Stimulated activated CD4-positive, alpha-beta T cell treated with anti-CD3 and anti-CD28 coated beads, Interleukin-12 subunit alpha, Interleukin-12 subunit beta, amount 100 ng/mL, for 48 hours (primary cell): Measurements from ENCODE around the gene SVEP1.

Experiments
- DNase-seq, 3 donors: peaks; one replicate each; pipeline ENCODE4 v3.0.0-alpha.2; 2020; ENCODE audit warnings: low read depth in 2 of 3, low spot score in 1 of 3

The SVEP1 gene

GRCh38 chr9:110528645-110529044 is 50.9 kb downstream of the SVEP1 start:
- DNase-seq: no peak

- no peak for DNase-seq
Observed at GRCh38 chr9:110526426-110526825, 53.1 kb downstream of the SVEP1 start.

GRCh38 chr9:110521206-110521605 is 58.3 kb downstream of the SVEP1 start:
- DNase-seq: no peak

- no peak for DNase-seq
Observed at GRCh38 chr9:110520120-110520701, 59.3 kb downstream of the SVEP1 start.

GRCh38 chr9:110517483-110517882 is 62.1 kb downstream of the SVEP1 start:
- no peak for DNase-seq

GRCh38 chr9:110514897-110515296 is 64.6 kb downstream of the SVEP1 start:
- DNase-seq: no peak

GRCh38 chr9:110512817-110513216 is 66.7 kb downstream of the SVEP1 start:
- no peak for DNase-seq

- DNase-seq: no peak
Observed at GRCh38 chr9:110509792-110510191, 69.7 kb downstream of the SVEP1 start.

- no peak for DNase-seq
Observed at GRCh38 chr9:110502842-110503241, 76.7 kb downstream of the SVEP1 start.

GRCh38 chr9:110499608-110500007 is 79.9 kb downstream of the SVEP1 start:
- DNase-seq: no peak

- DNase-seq: no peak
Observed at GRCh38 chr9:110487196-110487595, 92.3 kb downstream of the SVEP1 start.

- no peak for DNase-seq
Observed at GRCh38 chr9:110486218-110486617, 93.3 kb downstream of the SVEP1 start.

- no peak for DNase-seq
Observed at GRCh38 chr9:110479481-110479880, 100.1 kb downstream of the SVEP1 start.

- no peak for DNase-seq
Observed at GRCh38 chr9:110476251-110476650, 103.3 kb downstream of the SVEP1 start.

GRCh38 chr9:110472111-110472510 is 107.4 kb downstream of the SVEP1 start:
- DNase-seq: no peak

GRCh38 chr9:110468950-110469349 is 110.6 kb downstream of the SVEP1 start:
- no peak for DNase-seq

- DNase-seq: no peak
Observed at GRCh38 chr9:110465190-110465589, 114.4 kb downstream of the SVEP1 start.

- DNase-seq: no peak
Observed at GRCh38 chr9:110464321-110464720, 115.2 kb downstream of the SVEP1 start.

- DNase-seq: no peak
Observed at GRCh38 chr9:110463499-110463898, 116.0 kb downstream of the SVEP1 start.

- DNase-seq: no peak
Observed at GRCh38 chr9:110457245-110457644, 122.3 kb downstream of the SVEP1 start.

GRCh38 chr9:110456681-110457080 is 122.9 kb downstream of the SVEP1 start:
- DNase-seq: no peak

GRCh38 chr9:110455860-110456259 is 123.7 kb downstream of the SVEP1 start:
- DNase-seq: no peak

GRCh38 chr9:110452227-110452801 is 127.2 kb downstream of the SVEP1 start:
- no peak for DNase-seq
